Stimulated activated CD8-positive, alpha-beta memory T cell treated with anti-CD3 and anti-CD28 coated beads, Interleukin-2, amount 100 ng/mL, for 48 hours (primary cell): ENCODE measurements around the gene RPUSD1.

Experiments
- DNase-seq, 2 donors: peaks; one replicate each; pipeline ENCODE4 v3.0.0-alpha.2; 2020; ENCODE audit warnings: low read depth in 2 of 2

Gene RPUSD1

GRCh38 chr16:819336-820043 lies 31.3 kb upstream of the RPUSD1 start:
- no peak for DNase-seq

GRCh38 chr16:818592-818991 lies 30.4 kb upstream of the RPUSD1 start:
- no peak for DNase-seq

GRCh38 chr16:818132-818531 lies 30.0 kb upstream of the RPUSD1 start:
- no peak for DNase-seq

- no peak for DNase-seq
These were observed 29.1 kb upstream of the RPUSD1 start for GRCh38 chr16:817001-817906.

- no peak for DNase-seq
These were observed 27.7 kb upstream of the RPUSD1 start for GRCh38 chr16:815861-816260.

- DNase-seq: no peak
These were observed 26.8 kb upstream of the RPUSD1 start for GRCh38 chr16:814974-815373.

GRCh38 chr16:813916-814412 lies 25.8 kb upstream of the RPUSD1 start:
- DNase-seq: no peak

GRCh38 chr16:813204-813915 lies 25.2 kb upstream of the RPUSD1 start:
- DNase-seq: peak; percentile 41 to 53

- DNase-seq: no peak
These were observed 19.9 kb upstream of the RPUSD1 start for GRCh38 chr16:808085-808386.

- peak; percentile 80 to 84 for DNase-seq
These were observed 19.3 kb upstream of the RPUSD1 start for GRCh38 chr16:807347-808084.

GRCh38 chr16:805474-805873 lies 17.3 kb upstream of the RPUSD1 start:
- no peak for DNase-seq

- no peak for DNase-seq
These were observed 16.2 kb upstream of the RPUSD1 start for GRCh38 chr16:804193-805048.

GRCh38 chr16:803754-804080 lies 15.5 kb upstream of the RPUSD1 start:
- no peak for DNase-seq

- DNase-seq: no peak
These were observed 15.0 kb upstream of the RPUSD1 start for GRCh38 chr16:802914-803753.

GRCh38 chr16:802461-802860 lies 14.3 kb upstream of the RPUSD1 start:
- no peak for DNase-seq

- no peak for DNase-seq
These were observed 13.6 kb upstream of the RPUSD1 start for GRCh38 chr16:801584-802363.

GRCh38 chr16:800834-801511 lies 12.8 kb upstream of the RPUSD1 start:
- no peak for DNase-seq

- no peak for DNase-seq
These were observed 12.0 kb upstream of the RPUSD1 start, which contains the start of gene GNG13 for GRCh38 chr16:799948-800833. TSS of gene GNG13 (minus strand) at chr16:800734. CDS start at chr16:799077, 1,657 bp downstream.
